ENCODE results near the gene GMCL2.

Gene GMCL2

DNA sequence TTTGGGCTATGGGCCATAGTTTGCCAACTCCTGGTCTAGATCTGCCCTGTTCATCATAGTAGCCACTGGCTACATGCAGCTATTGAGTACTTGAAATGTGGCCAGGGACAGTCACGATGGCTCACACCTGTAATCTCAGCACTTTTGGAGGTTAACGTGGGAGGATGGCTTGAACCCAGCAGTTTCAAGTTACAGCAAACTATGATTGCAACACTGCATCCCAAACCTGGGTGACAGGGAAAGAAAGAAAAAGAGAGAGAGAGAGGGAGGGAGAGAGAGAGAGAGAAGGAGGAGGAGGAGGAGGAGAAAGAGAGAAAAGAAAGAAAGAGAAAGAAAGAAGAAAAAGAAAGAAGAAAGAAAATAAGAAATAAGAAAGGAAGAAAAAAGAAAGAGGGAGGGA lies 5.1 kb upstream of the GMCL2 start:
- DNase-seq (ENCODE audit: low spot score) = no peak
- TF ChIP-seq, protein P1, sequence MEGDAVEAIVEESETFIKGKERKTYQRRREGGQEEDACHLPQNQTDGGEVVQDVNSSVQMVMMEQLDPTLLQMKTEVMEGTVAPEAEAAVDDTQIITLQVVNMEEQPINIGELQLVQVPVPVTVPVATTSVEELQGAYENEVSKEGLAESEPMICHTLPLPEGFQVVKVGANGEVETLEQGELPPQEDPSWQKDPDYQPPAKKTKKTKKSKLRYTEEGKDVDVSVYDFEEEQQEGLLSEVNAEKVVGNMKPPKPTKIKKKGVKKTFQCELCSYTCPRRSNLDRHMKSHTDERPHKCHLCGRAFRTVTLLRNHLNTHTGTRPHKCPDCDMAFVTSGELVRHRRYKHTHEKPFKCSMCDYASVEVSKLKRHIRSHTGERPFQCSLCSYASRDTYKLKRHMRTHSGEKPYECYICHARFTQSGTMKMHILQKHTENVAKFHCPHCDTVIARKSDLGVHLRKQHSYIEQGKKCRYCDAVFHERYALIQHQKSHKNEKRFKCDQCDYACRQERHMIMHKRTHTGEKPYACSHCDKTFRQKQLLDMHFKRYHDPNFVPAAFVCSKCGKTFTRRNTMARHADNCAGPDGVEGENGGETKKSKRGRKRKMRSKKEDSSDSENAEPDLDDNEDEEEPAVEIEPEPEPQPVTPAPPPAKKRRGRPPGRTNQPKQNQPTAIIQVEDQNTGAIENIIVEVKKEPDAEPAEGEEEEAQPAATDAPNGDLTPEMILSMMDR (IDR thresholded peaks at IDR 0.05; ENCODE audit: extremely low read depth, insufficient read depth, missing control alignments) = no peak
- in situ Hi-C loops (cut with MboI; ENCODE audit: low pct_unique_long_range_greater_than_20kb, low sequenced_read_pairs, unreplicated experiment) = no loop called here

DNA sequence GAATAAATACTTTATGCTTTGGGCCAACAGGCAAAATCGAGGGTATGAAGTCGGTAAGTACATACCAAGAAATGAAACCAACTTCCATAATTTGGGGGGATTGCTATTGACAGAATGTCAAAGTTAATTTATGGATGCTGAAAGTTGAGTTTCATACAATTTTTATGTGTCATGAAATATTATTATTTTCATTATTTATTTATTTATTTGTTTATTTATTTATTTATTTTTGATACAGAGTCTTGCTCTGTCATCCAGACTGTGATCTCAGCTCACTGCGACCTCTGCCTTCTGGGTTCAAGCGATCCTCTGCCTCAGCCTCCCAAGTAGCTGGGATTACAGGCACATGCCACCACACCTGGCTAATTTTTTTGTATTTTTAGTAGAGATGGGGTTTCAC lies 4.5 kb upstream of the GMCL2 start:
- no peak for DNase-seq (ENCODE audit: low spot score)
- in situ Hi-C loops (cut with MboI; ENCODE audit: low pct_unique_long_range_greater_than_20kb, low sequenced_read_pairs, unreplicated experiment) = no loop called here
- TF ChIP-seq, protein P1 (IDR thresholded peaks at IDR 0.05; ENCODE audit: extremely low read depth, insufficient read depth, missing control alignments) = no peak

DNA sequence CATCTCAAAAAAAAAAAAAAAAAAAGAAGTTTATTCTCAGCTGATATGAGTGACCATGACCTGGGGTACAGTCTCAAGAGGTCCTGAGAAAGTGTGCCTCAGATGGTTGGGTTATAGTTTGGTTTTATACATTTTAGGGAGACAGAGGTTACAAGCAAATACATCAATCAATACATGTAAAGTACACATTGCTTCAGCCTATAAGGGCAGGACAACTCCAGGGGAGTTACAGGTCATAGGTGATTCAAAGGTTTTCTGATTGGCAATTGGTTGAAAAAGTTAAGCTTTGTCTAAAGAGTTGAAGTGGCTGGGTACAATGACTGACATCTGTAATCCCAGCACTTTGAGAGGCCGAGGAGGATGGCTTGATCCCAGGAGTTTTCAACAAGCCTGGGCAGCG lies 2.3 kb upstream of the GMCL2 start:
- TF ChIP-seq, protein P1 (IDR thresholded peaks at IDR 0.05; ENCODE audit: extremely low read depth, insufficient read depth, missing control alignments) = no peak
- no peak for DNase-seq (ENCODE audit: low spot score)
- in situ Hi-C loops (cut with MboI; ENCODE audit: low pct_unique_long_range_greater_than_20kb, low sequenced_read_pairs, unreplicated experiment) = no loop called here

DNA sequence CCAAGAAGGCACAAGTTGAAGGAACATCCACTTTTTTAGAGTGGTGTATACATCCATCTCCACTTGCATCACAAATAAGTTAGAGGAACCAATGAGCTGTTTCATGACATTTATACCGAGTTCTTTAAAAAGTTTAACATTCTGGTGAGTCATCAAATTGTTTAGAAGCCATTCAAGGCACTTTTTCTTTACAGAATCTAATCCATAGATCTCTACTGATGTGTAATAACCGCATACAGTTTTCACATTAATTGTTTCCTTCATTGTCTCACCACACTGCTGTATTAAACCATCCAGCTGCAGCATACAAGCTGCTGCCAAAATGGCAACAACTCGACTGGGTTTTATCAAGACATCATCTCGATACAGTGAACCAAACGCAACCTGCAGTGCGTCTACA lies 744 bp downstream of the GMCL2 start:
- DNase-seq (ENCODE audit: low spot score) = no peak
- in situ Hi-C loops (cut with MboI; ENCODE audit: low pct_unique_long_range_greater_than_20kb, low sequenced_read_pairs, unreplicated experiment) = no loop called here
- TF ChIP-seq, protein P1 (IDR thresholded peaks at IDR 0.05; ENCODE audit: extremely low read depth, insufficient read depth, missing control alignments) = no peak

DNA sequence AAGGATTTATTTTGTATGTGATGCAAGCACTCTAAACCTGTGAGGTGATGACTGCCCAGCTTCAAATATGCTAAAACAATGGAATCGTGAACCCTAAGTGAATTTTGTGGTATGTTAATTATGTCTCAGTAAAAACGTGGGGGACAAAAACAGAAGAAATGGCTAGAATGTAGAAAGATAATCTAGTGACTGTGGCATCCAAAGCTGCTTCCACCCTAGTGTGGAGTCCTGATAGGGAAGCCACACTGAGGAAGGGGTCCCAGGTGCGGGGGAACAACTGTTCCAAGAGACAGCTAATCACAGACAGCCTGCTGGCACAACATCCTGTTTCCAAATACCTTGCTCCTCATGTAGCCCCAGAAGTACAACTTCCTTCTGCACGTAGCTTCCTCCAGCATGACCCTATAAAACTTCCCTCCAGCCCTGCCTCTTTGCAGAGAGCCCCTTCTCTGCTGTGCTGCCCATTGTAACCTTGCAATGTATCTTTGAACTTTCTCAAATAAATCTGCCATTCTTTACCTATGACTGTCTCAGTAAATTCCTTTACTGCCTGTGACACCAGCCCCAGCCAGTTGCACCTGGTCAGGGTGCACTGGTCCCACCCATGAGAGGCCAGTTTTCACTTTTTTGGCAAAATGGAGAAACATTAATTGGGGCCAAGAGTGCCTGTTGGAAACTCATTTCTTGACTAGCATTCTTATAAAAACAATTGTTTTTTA lies 4.9 kb downstream of the GMCL2 start:
- TF ChIP-seq, protein P1 (IDR thresholded peaks at IDR 0.05; ENCODE audit: extremely low read depth, insufficient read depth, missing control alignments) = no peak
- in situ Hi-C loops (cut with MboI; ENCODE audit: low pct_unique_long_range_greater_than_20kb, low sequenced_read_pairs, unreplicated experiment) = no loop called here
- DNase-seq (ENCODE audit: low spot score) = no peak

DNA sequence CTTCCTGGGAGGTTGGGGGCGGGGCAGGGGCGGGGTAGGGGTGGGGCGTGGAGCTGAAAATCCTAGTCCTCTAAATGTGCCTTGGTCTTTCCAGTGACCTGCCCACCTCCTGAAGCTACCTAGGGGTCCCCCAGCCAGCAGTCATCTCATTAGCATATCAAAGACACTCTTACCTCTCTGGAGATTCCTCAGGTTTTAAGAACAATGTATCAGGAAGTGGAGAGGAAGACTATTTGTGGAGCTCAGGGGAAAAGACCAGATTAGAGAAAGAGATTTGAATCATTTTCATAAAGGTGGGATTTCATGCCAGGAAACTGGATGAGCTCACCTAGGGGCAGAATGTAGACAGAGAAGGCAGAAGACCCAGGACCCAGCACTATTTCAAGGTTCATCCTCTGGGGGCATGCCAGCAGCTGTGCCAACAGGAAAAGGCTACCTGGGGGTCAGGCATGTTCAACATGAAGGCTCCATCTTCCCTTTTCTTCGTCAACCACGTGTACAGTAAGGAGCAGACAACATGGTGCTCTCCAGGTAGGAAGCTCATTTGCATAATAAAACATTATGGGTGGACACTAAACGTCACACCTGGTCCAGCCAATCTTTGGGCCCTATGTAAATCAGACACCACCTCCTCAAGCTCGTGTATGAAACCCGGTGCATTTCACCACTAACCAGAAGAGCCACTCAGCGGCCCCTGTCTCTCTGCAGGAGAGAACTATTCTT lies 6.9 kb downstream of the GMCL2 start:
- DNase-seq (ENCODE audit: low spot score) = no peak
- TF ChIP-seq, protein P1 (IDR thresholded peaks at IDR 0.05; ENCODE audit: extremely low read depth, insufficient read depth, missing control alignments) = no peak
- in situ Hi-C loops (cut with MboI; ENCODE audit: low pct_unique_long_range_greater_than_20kb, low sequenced_read_pairs, unreplicated experiment) = no loop called here

Data from GM13977 (cell line).